ENCODE results near the gene CST11. TPM values are rescaled to one million over a fixed set of nuclear protein-coding genes. Genes with fewer than 3 reads are reported as not detected.

Gene CST11
- total RNA-seq, 4 donors from 2014 or later = not detected

DNA sequence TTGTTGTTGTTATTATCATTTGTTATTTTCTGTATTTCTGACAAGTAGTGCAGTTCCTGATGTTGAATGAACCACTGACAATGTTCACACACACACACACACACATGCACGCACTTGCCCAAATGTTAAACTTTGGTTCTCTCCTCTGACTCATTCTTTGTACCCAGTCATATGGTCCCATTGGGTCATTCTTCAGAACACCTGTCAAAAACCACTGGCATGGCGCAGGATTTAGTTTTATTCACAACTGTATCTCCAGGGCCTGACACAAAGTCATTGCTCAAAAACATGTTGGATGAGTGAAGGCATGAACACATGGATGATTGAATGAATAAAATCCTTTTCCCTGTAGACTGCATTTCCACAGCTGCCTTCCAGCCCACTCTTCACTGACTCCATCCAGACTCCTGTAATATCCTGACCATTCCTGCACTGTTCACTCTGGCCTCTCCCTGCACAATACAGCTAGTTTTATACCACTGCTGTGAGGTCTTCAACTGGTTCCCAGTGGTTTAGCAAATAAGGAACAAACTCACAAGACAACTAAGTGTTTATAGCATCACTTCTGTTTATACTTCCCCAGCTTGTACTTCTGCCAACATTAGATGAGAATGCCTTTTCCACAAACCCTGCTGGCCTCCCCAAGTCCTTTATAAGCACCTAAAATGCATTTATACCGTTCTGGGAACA lies 6.9 kb upstream of the CST11 start:
- H3K4me3 ChIP-seq (ENCODE audit: low read depth, poor library complexity, severe bottlenecking) = no peak overlapping the region
- no peak for DNase-seq (ENCODE audit: low spot score in 2 of 2)
- WGBS, 2 donors = 65 to 70% methylated on average over 3 of the region's 3 CpGs
- intact Hi-C loops (cut with DNase I; ENCODE audit: low total_unique reads) = no loop called here
- TF ChIP-seq CTCF (IDR thresholded peaks at IDR 0.05) (no peak), POLR2A (IDR thresholded peaks at IDR 0.05) (no peak)

GRCh38 chr20:23456873-23457272 lies 4.2 kb upstream of the CST11 start:
- no peak overlapping the region for H3K4me3 ChIP-seq (ENCODE audit: low read depth, poor library complexity, severe bottlenecking)
- 85 to 93% methylated on average over 7 of the region's 7 CpGs for WGBS, 2 donors
- TF ChIP-seq POLR2A (IDR thresholded peaks at IDR 0.05) = no peak
- no peak for TF ChIP-seq CTCF (IDR thresholded peaks at IDR 0.05)
- no peak for DNase-seq (ENCODE audit: low spot score in 2 of 2)
- intact Hi-C loops (cut with DNase I; ENCODE audit: low total_unique reads) = no loop called here

- WGBS, 2 donors = 21 to 39% methylated on average over 3 of the region's 3 CpGs
- no peak overlapping the region for H3K4me3 ChIP-seq (ENCODE audit: low read depth, poor library complexity, severe bottlenecking)
- intact Hi-C loops (cut with DNase I; ENCODE audit: low total_unique reads) = no loop called here
- no peak for DNase-seq (ENCODE audit: low spot score in 2 of 2)
- TF ChIP-seq CTCF (IDR thresholded peaks at IDR 0.05) = no peak
- no peak for TF ChIP-seq POLR2A (IDR thresholded peaks at IDR 0.05)
Measured at GRCh38 chr20:23456409-23456808, 3.7 kb upstream of the CST11 start.

DNA sequence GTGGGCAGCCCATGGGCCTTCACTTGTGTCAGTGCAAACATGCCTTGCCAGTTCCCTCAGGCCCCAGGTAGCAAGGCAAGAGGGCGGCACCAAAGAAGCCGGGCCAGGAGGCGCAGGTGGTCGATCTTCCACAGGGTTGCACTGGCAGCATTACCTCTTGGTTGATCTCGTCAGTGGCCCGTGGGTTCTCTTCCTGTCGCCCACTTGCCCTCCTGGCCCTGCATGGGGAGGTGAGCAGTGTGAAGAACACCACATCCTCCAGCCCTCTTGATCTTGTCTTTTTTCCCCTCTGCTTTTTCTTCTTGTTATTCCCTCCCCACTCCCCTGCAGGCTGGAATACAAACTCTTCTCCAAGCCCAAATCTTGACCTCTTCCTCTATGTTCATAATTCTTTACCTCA lies 3.0 kb upstream of the CST11 start:
- intact Hi-C loops (cut with DNase I; ENCODE audit: low total_unique reads) = no loop called here
- WGBS, 2 donors = 86 to 92% methylated on average over 7 of the region's 7 CpGs
- no peak for DNase-seq (ENCODE audit: low spot score in 2 of 2)
- TF ChIP-seq CTCF (IDR thresholded peaks at IDR 0.05) (no peak), POLR2A (IDR thresholded peaks at IDR 0.05) (no peak)
- no peak overlapping the region for H3K4me3 ChIP-seq (ENCODE audit: low read depth, poor library complexity, severe bottlenecking)

DNA sequence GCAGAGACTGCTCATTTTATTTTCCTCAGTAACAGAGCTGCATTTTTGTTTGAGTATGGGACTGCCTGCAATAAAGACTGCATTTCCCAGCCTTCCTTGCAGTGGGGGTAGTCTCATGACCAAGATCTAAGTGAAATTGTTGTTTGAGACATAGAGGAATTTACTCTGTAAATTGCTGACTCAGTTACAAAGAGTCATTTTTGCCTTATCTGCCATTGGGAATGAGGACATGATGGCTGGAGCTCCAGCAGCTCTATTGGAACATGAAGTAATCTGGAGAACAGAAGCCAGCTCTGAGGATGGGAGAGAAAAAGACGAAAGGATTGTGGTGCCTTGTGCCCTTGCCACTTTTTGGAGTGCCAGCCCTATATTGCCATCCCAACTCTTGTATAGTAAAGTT lies 2.1 kb upstream of the CST11 start:
- WGBS, 2 donors = 89 to 93% methylated on average over 1 of the region's 1 CpG
- DNase-seq (ENCODE audit: low spot score in 2 of 2) = no peak
- intact Hi-C loops (cut with DNase I; ENCODE audit: low total_unique reads) = no loop called here
- H3K4me3 ChIP-seq (ENCODE audit: low read depth, poor library complexity, severe bottlenecking) = no peak overlapping the region
- TF ChIP-seq POLR2A (IDR thresholded peaks at IDR 0.05) (no peak), CTCF (IDR thresholded peaks at IDR 0.05) (no peak)

Measured in lower leg skin (tissue), 4 donors.